Measurements from ENCODE around the gene CYP46A1.

CYP46A1 gene

GRCh38 chr14:99768381-99768780, 84.3 kb downstream of the CYP46A1 start:
- peak in 1 of 10 donors; percentile 55 for DNase-seq
- intact Hi-C loops (cut with DNase I), result no loop called here

GRCh38 chr14:99769123-99769522, 85.0 kb downstream of the CYP46A1 start:
- DNase-seq, result peak in 1 of 10 donors; percentile 58
- intact Hi-C loops (cut with DNase I), result no loop called here

- no peak for DNase-seq
- intact Hi-C loops (cut with DNase I), result no loop called here
Measured at GRCh38 chr14:99769799-99770198, 85.7 kb downstream of the CYP46A1 start.

- intact Hi-C loops (cut with DNase I), result no loop called here
- peak in 1 of 10 donors; percentile 75 for DNase-seq
Measured at GRCh38 chr14:99772371-99773283, 88.5 kb downstream of the CYP46A1 start.

GRCh38 chr14:99773521-99774497, 89.7 kb downstream of the CYP46A1 start:
- intact Hi-C loops (cut with DNase I), result no loop called here
- DNase-seq, result peak in 1 of 10 donors; percentile 61

GRCh38 chr14:99774556-99775307, 90.6 kb downstream of the CYP46A1 start:
- DNase-seq, result peak in 8 of 10 donors; percentile 46 to 93 (median 72)
- intact Hi-C loops (cut with DNase I), result no loop called here

- DNase-seq, result peak in 2 of 10 donors; percentile 61 to 68
- intact Hi-C loops (cut with DNase I), result no loop called here
Measured at GRCh38 chr14:99775351-99775750, 91.3 kb downstream of the CYP46A1 start.
